Keratinocyte (primary cell): ENCODE measurements around the gene NFIC. TPM values are rescaled to one million over a fixed set of nuclear protein-coding genes. Genes with fewer than 3 reads are reported as not detected.
"Not testable (repeated sequence)": the region's sequence is repeated elsewhere in the genome, so short reads cannot be mapped to it uniquely, and the experiment has no call there.

ENCODE experiments used
- DNase-seq: peaks from one replicate; pipeline ENCODE4 v3.0.0-alpha.2; 2011; ENCODE audit warnings: low read depth, missing footprints, low spot score
- FAIRE-seq: peaks from 2 replicates; lab custom pipeline; 2011; peaks lifted over from hg19 to GRCh38; lab: Jason Lieb, UNC
- H2AFZ ChIP-seq: 2 replicates; pipeline ENCODE4 v1.6.0; 2012; ENCODE audit warnings: low read length, control low read depth, inconsistent platforms; ENCODE audit not compliant: control insufficient read depth
- H3K27ac ChIP-seq: 2 replicates; pipeline ENCODE4 v1.5.1; 2011; ENCODE audit warnings: low read length; ENCODE audit not compliant: control insufficient read depth, insufficient read depth
- H3K27me3 ChIP-seq: 3 replicates; pipeline ENCODE4 v1.6.0; 2011; ENCODE audit warnings: low read length; ENCODE audit not compliant: control insufficient read depth, insufficient read depth; ENCODE audit errors: extremely low read depth
- H3K36me3 ChIP-seq, 2 experiments: 2 replicates in 1 of 2; 3 replicates in 1 of 2; pipeline ENCODE4 v1.5.1; 2011; ENCODE audit warnings: low read length in 2 of 2, mild to moderate bottlenecking in 1 of 2; ENCODE audit not compliant: control insufficient read depth in 2 of 2, insufficient read depth in 2 of 2; ENCODE audit errors: extremely low read depth in 1 of 2
- H3K4me1 ChIP-seq: 3 replicates; pipeline ENCODE4 v1.5.1; 2011; ENCODE audit warnings: low read length; ENCODE audit not compliant: control insufficient read depth, insufficient read depth; ENCODE audit errors: extremely low read depth
- H3K4me2 ChIP-seq: 3 replicates; pipeline ENCODE4 v1.6.0; 2011; ENCODE audit warnings: low read depth, low read length; ENCODE audit not compliant: control insufficient read depth, insufficient read depth; ENCODE audit errors: extremely low read depth
- H3K4me3 ChIP-seq, 3 experiments: fragments of 200-600 bp in 1 of 3; sonication (generic) in 1 of 3; 2 replicates in 2 of 3; 3 replicates in 1 of 3; pipeline ENCODE4 v1.5.1; 2011 to 2016; ENCODE audit warnings: low read length in 3 of 3, mild to moderate bottlenecking in 3 of 3, control low read depth in 2 of 3, inconsistent platforms in 1 of 3, low read depth in 1 of 3, mixed read lengths in 1 of 3, mixed run types in 1 of 3, moderate library complexity in 1 of 3; ENCODE audit not compliant: control insufficient read depth in 2 of 3, insufficient read depth in 2 of 3; ENCODE audit errors: extremely low read depth in 1 of 3
- H3K79me2 ChIP-seq: 2 replicates; pipeline ENCODE4 v1.6.0; 2012; ENCODE audit warnings: low read length; ENCODE audit not compliant: control insufficient read depth, insufficient read depth
- H3K9ac ChIP-seq: 3 replicates; pipeline ENCODE4 v1.6.0; 2011; ENCODE audit warnings: low read length; ENCODE audit not compliant: control insufficient read depth, insufficient read depth; ENCODE audit errors: extremely low read depth
- H3K9me1 ChIP-seq: 3 replicates; pipeline ENCODE4 v1.6.0; 2011; ENCODE audit warnings: low read length; ENCODE audit not compliant: control insufficient read depth, insufficient read depth; ENCODE audit errors: extremely low read depth
- H3K9me3 ChIP-seq: 2 replicates; pipeline ENCODE4 v1.5.1; 2012; ENCODE audit warnings: low read depth, low read length; ENCODE audit not compliant: control insufficient read depth
- H4K20me1 ChIP-seq: 3 replicates; pipeline ENCODE4 v1.6.0; 2011; ENCODE audit warnings: low read length; ENCODE audit not compliant: control insufficient read depth, insufficient read depth; ENCODE audit errors: extremely low read depth
- CTCF ChIP-seq, 3 experiments: IDR thresholded peaks in 1 of 3; conservative IDR thresholded peaks in 1 of 3; optimal IDR thresholded peaks in 1 of 3; 2 replicates in 2 of 3; 3 replicates in 1 of 3; pipeline versions ENCODE3 to v1.5.1; 2011; ENCODE audit warnings: low read length in 3 of 3, mild to moderate bottlenecking in 3 of 3, moderate library complexity in 2 of 3, control low read depth in 1 of 3, inconsistent platforms in 1 of 3; ENCODE audit not compliant: insufficient read depth in 2 of 3; ENCODE audit errors: extremely low read depth in 1 of 3
- EZH2 ChIP-seq: IDR thresholded peaks from one replicate; pipeline ENCODE4 v1.6.1; 2012; ENCODE audit warnings: inconsistent platforms, mild to moderate bottlenecking, low read length, moderate library complexity
- dilution Hi-C: fragments of 300-500 bp; cut with MboI; formaldehyde crosslinking; loops from one replicate; pipeline ENCODE4 v1.7.0; 2020; ENCODE audit warnings: low sequenced_read_pairs; ENCODE audit not compliant: extremely low pct_ligation_motif_present
- polyA plus RNA-seq, 5 experiments: library from polyadenylated mRNA; depleted of rRNA in 3 of 5; stranded (reverse) in 3 of 5; stranded (forward) in 1 of 5; unstranded in 1 of 5; fragments of >200 nt; gene quantifications; 1 replicate in 1 of 5; 2 replicates in 3 of 5; 3 replicates in 1 of 5; pipeline versions ENCODE4 v1.2.1 to v1.2.3, GENCODE V29; 2011 to 2012; ENCODE audit warnings: missing spikeins in 2 of 5, low read depth in 1 of 5, low replicate concordance in 1 of 5

NFIC gene
- polyA plus RNA-seq, 1 donor (not counting 4 experiments of a cell fraction or from before 2014, with no cell fraction given), result 2.4 TPM

GRCh38 chr19:3389876-3390371, 23.5 kb downstream of the NFIC start:
- H3K9me1 ChIP-seq, result no peaks in the 10 kb centered on the region
- H3K4me3 ChIP-seq, result no peak overlapping the region
- no peaks in the 10 kb centered on the region for H3K27me3 ChIP-seq
- no peak overlapping the region for H2AFZ ChIP-seq
- DNase-seq, result no peak
- H3K9ac ChIP-seq, result peak overlapping the region; percentile 15
- no peak overlapping the region for H3K4me2 ChIP-seq
- peak overlapping the region; percentile 31 for H3K27ac ChIP-seq
- H4K20me1 ChIP-seq, result peaks cover 5% of the 10 kb centered on the region
- no peak for FAIRE-seq
- peaks cover 2 to 9% of the 10 kb centered on the region in 2 experiments for H3K36me3 ChIP-seq
- no peak for TF ChIP-seq CTCF (optimal IDR thresholded peaks at IDR 0.05 in 1 of 3, IDR thresholded peaks at IDR 0.05 in 1 of 3, conservative IDR thresholded peaks at IDR 0.05 in 1 of 3; ENCODE audit: extremely low read depth in 1 of 3, insufficient read depth in 2 of 3, low read length in 3 of 3)
- TF ChIP-seq EZH2, result no peak
- H3K9me3 ChIP-seq, result no peaks in the 10 kb centered on the region
- H3K79me2 ChIP-seq, result peaks cover 74% of the 10 kb centered on the region
- peaks cover 25% of the 10 kb centered on the region for H3K4me1 ChIP-seq
- dilution Hi-C loops, result no loop called here

GRCh38 chr19:3391911-3392310, 25.5 kb downstream of the NFIC start:
- H3K9me3 ChIP-seq, H3K9ac ChIP-seq, H3K36me3 ChIP-seq, H3K4me2 ChIP-seq, H3K27me3 ChIP-seq, H4K20me1 ChIP-seq, dilution Hi-C loops, FAIRE-seq, DNase-seq, H3K27ac ChIP-seq, H3K9me1 ChIP-seq, H2AFZ ChIP-seq, H3K4me3 ChIP-seq: not testable (repeated sequence)
- peaks cover 20% of the 10 kb centered on the region for H3K4me1 ChIP-seq
- H3K79me2 ChIP-seq, result peaks cover 64% of the 10 kb centered on the region

- Histone ChIP-seq H3K36me3 (peaks cover 4 to 9% of the 10 kb centered on the region in 2 experiments), H3K4me1 (peaks cover 24% of the 10 kb centered on the region), H3K4me3 (no peak overlapping the region), H3K79me2 (peaks cover 66% of the 10 kb centered on the region), H3K4me2 (no peak overlapping the region), H3K9me1 (no peaks in the 10 kb centered on the region), H4K20me1 (peaks cover 5% of the 10 kb centered on the region), H2AFZ (no peak overlapping the region), H3K9me3 (no peaks in the 10 kb centered on the region), H3K27ac (no peak overlapping the region), H3K27me3 (no peaks in the 10 kb centered on the region), H3K9ac (no peak overlapping the region)
- DNase-seq, result no peak
- no peak for FAIRE-seq
- dilution Hi-C loops, result no loop called here
- TF ChIP-seq CTCF (optimal IDR thresholded peaks at IDR 0.05 in 1 of 3, IDR thresholded peaks at IDR 0.05 in 1 of 3, conservative IDR thresholded peaks at IDR 0.05 in 1 of 3; ENCODE audit: extremely low read depth in 1 of 3, insufficient read depth in 2 of 3, low read length in 3 of 3) (no peak), EZH2 (no peak)
Measured at GRCh38 chr19:3392480-3392879, 26.1 kb downstream of the NFIC start.
